ENCODE results near the gene ZNF280D.

- TF ChIP-seq CTCF (IDR thresholded peaks at IDR 0.05; ENCODE audit: low read depth, low read length), result no peak
- no peak for TF ChIP-seq POLR2A (IDR thresholded peaks at IDR 0.05; ENCODE audit: extremely low read depth, insufficient read length)
- TF ChIP-seq, protein P1, sequence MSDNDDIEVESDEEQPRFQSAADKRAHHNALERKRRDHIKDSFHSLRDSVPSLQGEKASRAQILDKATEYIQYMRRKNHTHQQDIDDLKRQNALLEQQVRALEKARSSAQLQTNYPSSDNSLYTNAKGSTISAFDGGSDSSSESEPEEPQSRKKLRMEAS (IDR thresholded peaks at IDR 0.05; ENCODE audit: low read depth, low read length), result no peak
- no peak for TF ChIP-seq MYC (IDR thresholded peaks at IDR 0.05; ENCODE audit: low read depth, low read length)
Observed at GRCh38 chr15:56781666-56782065, 48.4 kb upstream of the ZNF280D start.

Data from NB4 (cell line).